Caco-2 (cell line): Measurements from ENCODE around the gene MICOS13. TPM values are rescaled to one million over a fixed set of nuclear protein-coding genes. Genes with fewer than 3 reads are reported as not detected.

Experiments used
- BruUV-seq: library from RNA; stranded (reverse); fragments of 400-500 nt; replicated peaks from 2 replicates; lab custom pipeline; 2021; lab: Mats Ljungman, UMichigan
- CTCF ChIA-PET: fragments of 300-600 bp; sonication (Branson Sonifier 250); formaldehyde crosslinking; loops from one replicate; lab custom pipeline; 2022; ENCODE audit warnings: antibody characterized with exemption; lab: Charles Lee
- POLR2A ChIA-PET: fragments of 300-600 bp; sonication (Branson Sonifier 250); formaldehyde crosslinking; loops from one replicate; lab custom pipeline; 2022; ENCODE audit warnings: antibody characterized with exemption; lab: Charles Lee
- DNase-seq, 2 experiments: peaks; one replicate each; pipeline versions ENCODE4 v3.0.0 to v3.0.0-alpha.2; 2020 to 2022
- H3K27me3 ChIP-seq: replicated peaks from 2 replicates; pipeline ENCODE4 v1.6.0; 2011; ENCODE audit warnings: low read length; ENCODE audit not compliant: control insufficient read depth, insufficient read depth
- H3K36me3 ChIP-seq: 2 replicates; pipeline ENCODE4 v1.5.1; 2011; ENCODE audit warnings: low read length; ENCODE audit not compliant: control insufficient read depth, insufficient read depth
- H3K4me1 ChIP-seq: fragments of 250-450 bp; sonication (Bioruptor Pico); 2 replicates; pipeline ENCODE4 v1.5.1; 2020; ENCODE audit warnings: mild to moderate bottlenecking
- H3K4me3 ChIP-seq: 2 replicates; pipeline ENCODE4 v1.5.1; 2011; ENCODE audit warnings: low read depth, mild to moderate bottlenecking, control low read depth, low read length
- H3K9me3 ChIP-seq: fragments of 250-450 bp; sonication (Bioruptor Pico); 2 replicates; pipeline ENCODE4 v1.5.1; 2020; ENCODE audit warnings: mild to moderate bottlenecking, moderate library complexity
- H3K27ac Mint-ChIP-seq: one replicate; pipeline ENCODE4 v1.8.0; 2022; ENCODE audit warnings: mixed read lengths; ENCODE audit not compliant: unreplicated experiment
- H3K27me3 Mint-ChIP-seq: one replicate; pipeline ENCODE4 v1.8.0; 2022; ENCODE audit warnings: mixed read lengths; ENCODE audit not compliant: insufficient read depth, unreplicated experiment
- H3K36me3 Mint-ChIP-seq: one replicate; pipeline ENCODE4 v1.8.0; 2022; ENCODE audit warnings: mild to moderate bottlenecking, mixed read lengths; ENCODE audit not compliant: insufficient read depth, unreplicated experiment
- H3K4me1 Mint-ChIP-seq: one replicate; pipeline ENCODE4 v1.8.0; 2022; ENCODE audit warnings: low read depth, mixed read lengths; ENCODE audit not compliant: unreplicated experiment
- H3K4me3 Mint-ChIP-seq: one replicate; pipeline ENCODE4 v1.8.0; 2022; ENCODE audit warnings: mild to moderate bottlenecking, moderate library complexity, mixed read lengths; ENCODE audit not compliant: unreplicated experiment
- H3K9me3 Mint-ChIP-seq: one replicate; pipeline ENCODE4 v1.8.0; 2022; ENCODE audit warnings: mixed read lengths; ENCODE audit not compliant: unreplicated experiment
- intact Hi-C: fragments of 100-400 bp; cut with micrococcal nuclease; formaldehyde crosslinking; loops from one replicate; pipeline ENCODE4 v1.10.0; 2022; ENCODE audit not compliant: unreplicated experiment
- total RNA-seq: library from RNA; stranded (reverse); gene quantifications from 2 replicates; pipeline ENCODE4 v1.2.3, GENCODE V29; 2022
- TF ChIP-seq, protein P1 (sequence below), 2 experiments: fragments of 200-600 bp in 1 of 2; IDR thresholded peaks; 1 replicate in 1 of 2; 2 replicates in 1 of 2; pipeline versions ENCODE4 v1.5.1 to v1.8.0; 2011 to 2022; ENCODE audit warnings: antibody characterized with exemption in 1 of 2, control low read depth in 1 of 2, inconsistent platforms in 1 of 2, low read depth in 1 of 2, low read length in 1 of 2, mild to moderate bottlenecking in 1 of 2, moderate library complexity in 1 of 2; ENCODE audit not compliant: insufficient read depth in 1 of 2, severe bottlenecking in 1 of 2, unreplicated experiment in 1 of 2

Gene MICOS13
- total RNA-seq, 1 experiment from 2014 or later: 43.1 TPM

DNA sequence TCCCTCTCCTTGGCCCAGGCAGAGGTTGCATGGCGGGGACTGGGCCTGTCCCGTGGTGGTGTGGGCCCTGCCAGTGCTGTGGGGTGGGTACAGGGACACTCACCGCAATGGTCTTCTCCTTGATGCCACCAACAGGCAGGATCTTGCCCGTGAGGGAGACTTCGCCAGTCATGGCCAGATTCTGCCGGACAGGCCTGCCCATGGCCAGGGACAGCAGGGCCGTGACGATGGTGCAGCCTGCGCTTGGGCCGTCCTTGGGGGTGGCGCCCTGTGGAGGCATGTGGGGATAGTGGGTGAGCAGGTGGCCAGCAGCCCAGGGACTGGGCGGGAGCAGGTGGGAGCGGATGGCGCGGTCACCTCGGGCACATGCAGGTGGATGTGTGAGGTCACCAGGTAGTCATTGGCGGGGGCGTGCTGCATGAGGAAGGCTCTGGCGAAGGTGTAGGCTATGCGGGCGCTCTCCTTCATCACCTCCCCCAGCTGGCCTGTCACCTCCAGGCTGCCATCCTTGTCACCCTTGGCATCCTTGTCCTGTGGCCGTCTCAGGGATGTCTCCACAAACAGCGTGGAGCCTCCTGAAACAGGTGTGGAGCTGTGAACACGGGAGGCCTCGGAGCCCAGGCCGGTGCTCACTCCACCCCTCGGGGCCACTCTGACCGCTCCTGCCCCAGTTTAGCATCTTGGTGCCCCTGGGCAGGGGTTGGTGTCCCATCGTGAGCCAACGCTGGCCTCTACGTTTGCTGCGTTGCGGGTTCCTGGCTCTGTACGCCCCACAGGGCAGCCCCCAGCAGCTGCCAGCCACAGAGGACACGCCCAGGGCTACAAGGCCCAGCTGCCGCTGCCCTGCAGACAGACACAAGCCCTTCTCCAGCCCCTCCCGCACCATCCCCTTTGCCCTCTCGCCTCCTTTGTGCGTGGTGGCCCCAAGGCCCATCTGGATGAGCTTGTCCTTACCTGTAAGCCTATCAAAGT, 13.2 kb upstream of the MICOS13 start:
- H3K4me3 ChIP-seq: no peak overlapping the region
- intact Hi-C loops: no loop called here
- CTCF ChIA-PET: no interaction called here
- no peaks in the 10 kb centered on the region for H3K4me1 ChIP-seq
- no TSS peak for BruUV-seq
- no peaks in the 10 kb centered on the region for H3K4me1 Mint-ChIP-seq
- H3K27me3 ChIP-seq: no peaks in the 10 kb centered on the region
- no peaks in the 10 kb centered on the region for H3K9me3 ChIP-seq
- H3K27ac Mint-ChIP-seq: peak overlapping the region; percentile 45
- peaks cover 89% of the 10 kb centered on the region for H3K36me3 Mint-ChIP-seq
- no peaks in the 10 kb centered on the region for H3K9me3 Mint-ChIP-seq
- no peaks in the 10 kb centered on the region for H3K27me3 Mint-ChIP-seq
- DNase-seq: no peak
- TF ChIP-seq, protein P1, sequence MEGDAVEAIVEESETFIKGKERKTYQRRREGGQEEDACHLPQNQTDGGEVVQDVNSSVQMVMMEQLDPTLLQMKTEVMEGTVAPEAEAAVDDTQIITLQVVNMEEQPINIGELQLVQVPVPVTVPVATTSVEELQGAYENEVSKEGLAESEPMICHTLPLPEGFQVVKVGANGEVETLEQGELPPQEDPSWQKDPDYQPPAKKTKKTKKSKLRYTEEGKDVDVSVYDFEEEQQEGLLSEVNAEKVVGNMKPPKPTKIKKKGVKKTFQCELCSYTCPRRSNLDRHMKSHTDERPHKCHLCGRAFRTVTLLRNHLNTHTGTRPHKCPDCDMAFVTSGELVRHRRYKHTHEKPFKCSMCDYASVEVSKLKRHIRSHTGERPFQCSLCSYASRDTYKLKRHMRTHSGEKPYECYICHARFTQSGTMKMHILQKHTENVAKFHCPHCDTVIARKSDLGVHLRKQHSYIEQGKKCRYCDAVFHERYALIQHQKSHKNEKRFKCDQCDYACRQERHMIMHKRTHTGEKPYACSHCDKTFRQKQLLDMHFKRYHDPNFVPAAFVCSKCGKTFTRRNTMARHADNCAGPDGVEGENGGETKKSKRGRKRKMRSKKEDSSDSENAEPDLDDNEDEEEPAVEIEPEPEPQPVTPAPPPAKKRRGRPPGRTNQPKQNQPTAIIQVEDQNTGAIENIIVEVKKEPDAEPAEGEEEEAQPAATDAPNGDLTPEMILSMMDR (IDR thresholded peaks at IDR 0.05; ENCODE audit: insufficient read depth in 1 of 2, low read depth in 1 of 2, low read length in 1 of 2, severe bottlenecking in 1 of 2, unreplicated experiment in 1 of 2): no peak
- POLR2A ChIA-PET: no interaction called here
- H3K4me3 Mint-ChIP-seq: peak overlapping the region; percentile 99
- H3K36me3 ChIP-seq: peaks cover 9% of the 10 kb centered on the region

DNA sequence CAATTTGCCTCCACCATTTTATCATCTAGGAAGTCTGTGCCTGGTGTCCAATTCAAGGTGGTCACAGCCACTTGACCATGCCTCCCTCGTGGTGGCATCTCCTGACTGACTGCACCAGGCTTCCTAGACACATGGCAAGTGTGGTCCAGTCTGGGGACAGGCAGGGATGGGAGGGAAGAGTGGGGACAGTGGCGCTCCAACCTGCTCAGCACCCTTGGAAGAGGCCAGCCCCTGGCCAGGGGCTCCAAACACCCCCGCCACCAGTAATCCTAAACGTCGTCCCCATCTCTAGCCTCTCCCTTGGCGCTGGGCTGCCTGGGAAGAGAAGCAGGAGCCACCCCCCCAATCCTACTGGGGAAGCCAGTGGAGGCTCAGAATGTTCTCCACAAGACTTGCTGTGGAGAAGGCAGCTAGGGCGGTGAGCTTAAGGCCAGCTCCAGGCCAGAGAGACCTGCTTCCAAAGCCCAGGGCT, 12.4 kb upstream of the MICOS13 start:
- H3K36me3 ChIP-seq: peaks cover 9% of the 10 kb centered on the region
- no peak overlapping the region for H3K4me3 ChIP-seq
- H3K4me1 Mint-ChIP-seq: no peaks in the 10 kb centered on the region
- H3K9me3 ChIP-seq: no peaks in the 10 kb centered on the region
- peaks cover 82% of the 10 kb centered on the region for H3K36me3 Mint-ChIP-seq
- BruUV-seq: no TSS peak
- no peaks in the 10 kb centered on the region for H3K27me3 ChIP-seq
- POLR2A ChIA-PET: no interaction called here
- TF ChIP-seq, protein P1 (IDR thresholded peaks at IDR 0.05; ENCODE audit: insufficient read depth in 1 of 2, low read depth in 1 of 2, low read length in 1 of 2, severe bottlenecking in 1 of 2, unreplicated experiment in 1 of 2): no peak
- CTCF ChIA-PET: no interaction called here
- H3K9me3 Mint-ChIP-seq: no peaks in the 10 kb centered on the region
- no peaks in the 10 kb centered on the region for H3K27me3 Mint-ChIP-seq
- no peak for DNase-seq
- intact Hi-C loops: no loop called here
- peak overlapping the region; percentile 99 for H3K4me3 Mint-ChIP-seq
- peak overlapping the region; percentile 79 for H3K27ac Mint-ChIP-seq
- H3K4me1 ChIP-seq: no peaks in the 10 kb centered on the region

DNA sequence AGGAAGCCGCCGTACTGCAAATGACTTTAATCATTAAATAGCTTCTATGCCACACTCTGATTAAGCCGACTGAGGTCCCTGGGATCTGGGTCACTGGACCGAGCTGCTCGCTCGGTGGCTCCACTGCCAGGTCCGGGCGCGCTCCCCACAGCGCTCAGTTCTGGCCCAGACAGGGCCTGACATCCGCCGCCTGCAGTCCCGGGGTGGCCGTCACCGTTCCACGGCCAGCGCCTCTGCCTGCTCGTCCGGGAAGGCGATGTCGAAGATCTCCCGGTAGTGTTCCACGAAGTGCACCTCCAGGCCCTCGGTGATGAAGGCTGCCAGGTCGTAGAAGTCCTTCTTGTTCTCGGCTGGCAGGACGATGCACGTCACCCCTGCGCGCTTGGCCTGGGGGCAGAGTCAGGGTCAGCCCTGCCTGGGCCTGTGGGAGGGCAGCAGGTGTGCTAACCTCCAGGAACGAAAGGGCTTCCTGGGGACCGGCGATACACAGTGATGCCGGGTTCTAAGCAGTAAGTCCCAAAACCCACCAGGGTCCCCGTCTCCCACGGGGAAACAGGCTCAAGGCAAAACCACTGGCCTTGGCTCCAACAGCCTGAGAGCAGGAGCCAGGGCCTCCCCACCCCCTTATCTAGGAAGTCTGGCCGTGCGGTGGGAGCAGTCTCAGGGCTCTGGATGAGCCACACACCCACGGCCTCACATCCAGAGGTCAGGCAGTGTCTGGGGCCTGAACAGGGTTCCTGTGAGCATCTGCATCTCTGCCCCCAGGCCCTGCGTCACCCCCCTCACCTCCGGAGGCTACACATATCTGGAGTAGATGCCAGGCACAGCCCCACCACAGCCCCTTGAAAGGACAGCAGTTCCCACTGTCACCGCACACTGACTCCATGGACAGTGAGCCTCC, 11.8 kb upstream of the MICOS13 start:
- H3K9me3 ChIP-seq: no peaks in the 10 kb centered on the region
- no peaks in the 10 kb centered on the region for H3K9me3 Mint-ChIP-seq
- ChIA-PET CTCF (no interaction called here), POLR2A (interaction anchor here (0.7 to 1.4 kb wide), 2 partner anchors 27 to 222 kb away, joined by 3 to 5 read pairs; no protein-coding TSS in a partner anchor)
- peak overlapping the region; percentile 79 for H3K27ac Mint-ChIP-seq
- no peaks in the 10 kb centered on the region for H3K27me3 Mint-ChIP-seq
- H3K36me3 Mint-ChIP-seq: peaks cover 75% of the 10 kb centered on the region
- TF ChIP-seq, protein P1 (IDR thresholded peaks at IDR 0.05; ENCODE audit: insufficient read depth in 1 of 2, low read depth in 1 of 2, low read length in 1 of 2, severe bottlenecking in 1 of 2, unreplicated experiment in 1 of 2): no peak
- H3K4me1 Mint-ChIP-seq: no peaks in the 10 kb centered on the region
- DNase-seq: no peak
- no peaks in the 10 kb centered on the region for H3K4me1 ChIP-seq
- H3K36me3 ChIP-seq: peaks cover 9% of the 10 kb centered on the region
- peak overlapping the region; percentile 90 for H3K4me3 ChIP-seq
- intact Hi-C loops: no loop called here
- H3K4me3 Mint-ChIP-seq: peak overlapping the region; percentile 99
- BruUV-seq: no TSS peak
- no peaks in the 10 kb centered on the region for H3K27me3 ChIP-seq
